ENCODE data around the gene CALR3. TPM values are rescaled to one million over a fixed set of nuclear protein-coding genes. Genes with fewer than 3 reads are reported as not detected.

Gene CALR3
- total RNA-seq, 4 donors from 2014 or later = not detected

DNA sequence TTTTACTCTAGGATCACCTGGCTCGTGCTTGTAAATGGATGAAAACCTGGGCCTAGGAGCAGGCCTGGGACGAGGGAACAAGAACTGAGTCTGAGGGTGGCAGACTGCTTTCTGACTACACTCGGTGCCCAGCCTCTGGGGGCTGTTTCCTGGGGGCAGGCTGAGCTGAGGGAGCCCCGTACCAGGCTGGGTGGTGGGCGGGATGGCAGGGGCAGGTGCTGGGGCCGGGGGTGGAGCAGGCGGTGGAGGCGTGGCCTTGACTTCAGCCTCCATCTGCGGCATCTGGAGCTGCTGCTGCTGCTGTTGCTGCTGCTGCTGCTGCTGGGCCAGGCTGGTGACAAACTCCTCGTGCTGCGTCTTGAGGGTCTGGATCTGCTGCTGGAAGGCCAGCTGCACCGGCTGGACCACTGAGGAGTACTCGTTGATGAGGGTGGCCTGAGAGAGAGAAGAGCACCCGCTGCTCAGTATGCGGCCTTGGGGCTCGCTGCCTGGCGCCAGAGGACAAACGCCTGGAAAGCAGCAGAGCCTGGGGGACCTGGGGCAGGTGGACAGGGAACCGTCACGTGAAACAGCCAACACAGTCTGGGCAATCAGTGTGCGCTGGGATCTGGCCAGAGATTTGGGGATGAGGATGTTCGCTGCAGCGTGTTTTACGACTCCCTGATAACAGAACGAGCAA is 33.6 kb upstream of the CALR3 start:
- intact Hi-C loops (cut with DNase I) = no loop called here
- Histone ChIP-seq H3K4me1 (peaks cover 0 to 9% (median 0%) of the 10 kb centered on the region in 3 donors), H3K4me3 (no peak overlapping the region), H3K27me3 (no peaks in the 10 kb centered on the region), H3K27ac (no peak overlapping the region), H3K36me3 (peaks cover 68 to 100% (median 92%) of the 10 kb centered on the region in 3 donors), H3K9me3 (no peaks in the 10 kb centered on the region)
- WGBS, 2 donors = 93 to 95% methylated on average over 8 to 12 of the region's 25 CpGs
- no peak for DNase-seq
- no peak for TF ChIP-seq POLR2A (IDR thresholded peaks at IDR 0.05)
- TF ChIP-seq, protein P1, sequence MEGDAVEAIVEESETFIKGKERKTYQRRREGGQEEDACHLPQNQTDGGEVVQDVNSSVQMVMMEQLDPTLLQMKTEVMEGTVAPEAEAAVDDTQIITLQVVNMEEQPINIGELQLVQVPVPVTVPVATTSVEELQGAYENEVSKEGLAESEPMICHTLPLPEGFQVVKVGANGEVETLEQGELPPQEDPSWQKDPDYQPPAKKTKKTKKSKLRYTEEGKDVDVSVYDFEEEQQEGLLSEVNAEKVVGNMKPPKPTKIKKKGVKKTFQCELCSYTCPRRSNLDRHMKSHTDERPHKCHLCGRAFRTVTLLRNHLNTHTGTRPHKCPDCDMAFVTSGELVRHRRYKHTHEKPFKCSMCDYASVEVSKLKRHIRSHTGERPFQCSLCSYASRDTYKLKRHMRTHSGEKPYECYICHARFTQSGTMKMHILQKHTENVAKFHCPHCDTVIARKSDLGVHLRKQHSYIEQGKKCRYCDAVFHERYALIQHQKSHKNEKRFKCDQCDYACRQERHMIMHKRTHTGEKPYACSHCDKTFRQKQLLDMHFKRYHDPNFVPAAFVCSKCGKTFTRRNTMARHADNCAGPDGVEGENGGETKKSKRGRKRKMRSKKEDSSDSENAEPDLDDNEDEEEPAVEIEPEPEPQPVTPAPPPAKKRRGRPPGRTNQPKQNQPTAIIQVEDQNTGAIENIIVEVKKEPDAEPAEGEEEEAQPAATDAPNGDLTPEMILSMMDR (IDR thresholded peaks at IDR 0.05) = no peak

DNA sequence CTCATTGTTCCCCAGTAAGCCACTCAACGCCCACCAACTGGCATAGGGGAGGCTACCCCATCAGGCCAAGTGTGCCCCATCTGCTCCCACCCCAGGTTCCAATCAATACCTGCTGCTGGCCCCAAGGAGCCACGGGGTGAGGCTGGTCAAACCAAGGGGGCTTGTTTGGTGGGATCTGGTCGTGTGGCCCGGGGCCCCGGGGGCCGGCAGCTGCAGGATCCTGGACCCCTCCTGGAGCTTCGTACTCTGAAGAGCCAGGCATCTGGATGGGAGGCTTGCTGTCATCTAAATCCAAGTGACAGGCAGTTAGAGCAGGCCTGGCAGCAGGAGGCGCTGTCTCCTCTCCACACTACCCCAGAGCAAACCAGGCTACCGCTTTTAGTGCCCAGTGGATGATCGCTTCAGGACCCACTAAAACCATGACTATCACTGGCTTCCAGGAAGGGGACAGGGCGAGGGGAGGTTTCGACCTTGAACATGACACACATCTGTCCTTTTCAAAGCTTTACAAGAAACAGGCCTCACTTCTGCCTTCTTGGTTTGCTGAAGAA is 32.1 kb upstream of the CALR3 start:
- peaks cover 65 to 100% (median 92%) of the 10 kb centered on the region in 3 donors for H3K36me3 ChIP-seq
- intact Hi-C loops (cut with DNase I) = no loop called here
- H3K4me3 ChIP-seq = no peak overlapping the region
- TF ChIP-seq POLR2A (IDR thresholded peaks at IDR 0.05) = no peak
- TF ChIP-seq, protein P1 (IDR thresholded peaks at IDR 0.05) = peak in 4 of 6 experiments; percentile 9 to 40 (median 20)
- peaks cover 0 to 9% (median 0%) of the 10 kb centered on the region in 3 donors for H3K4me1 ChIP-seq
- no peak for DNase-seq
- no peaks in the 10 kb centered on the region for H3K9me3 ChIP-seq
- 94 to 100% methylated on average over 3 to 4 of the region's 12 CpGs for WGBS, 2 donors
- no peaks in the 10 kb centered on the region for H3K27me3 ChIP-seq
- no peak overlapping the region for H3K27ac ChIP-seq

DNA sequence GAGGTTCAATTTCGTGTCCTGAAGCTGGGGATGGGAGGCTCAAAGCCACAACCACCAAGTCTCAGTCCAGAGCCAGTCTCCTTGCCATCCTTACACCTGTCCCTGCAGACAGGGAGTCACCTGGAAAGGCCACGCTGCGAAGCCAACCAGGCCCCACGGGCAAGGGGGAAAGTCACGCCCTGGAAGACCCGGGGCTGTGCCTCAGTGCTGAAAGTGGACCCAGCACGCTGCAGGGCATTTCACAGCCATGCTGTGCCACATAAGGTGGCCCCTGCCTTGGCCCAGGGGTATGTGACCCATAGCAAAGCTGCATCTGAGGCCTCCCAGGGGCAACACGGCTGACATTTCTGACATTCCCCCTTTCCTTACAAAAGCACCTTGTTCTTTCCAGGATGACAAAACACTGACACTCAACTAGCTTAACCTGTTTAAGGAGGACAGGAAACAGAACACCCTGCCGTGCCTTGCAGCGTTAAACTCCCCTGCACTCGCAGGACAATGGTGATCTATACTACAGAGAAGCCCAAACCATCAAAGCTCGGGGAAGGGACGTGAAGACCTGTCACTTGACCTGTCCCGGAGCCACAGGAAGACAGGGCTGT is 31.5 kb upstream of the CALR3 start:
- DNase-seq = no peak
- no peak overlapping the region for H3K4me3 ChIP-seq
- H3K36me3 ChIP-seq = peaks cover 65 to 100% (median 92%) of the 10 kb centered on the region in 3 donors
- 64 to 74% methylated on average over 4 to 9 of the region's 14 CpGs for WGBS, 2 donors
- H3K4me1 ChIP-seq = peaks cover 0 to 9% (median 0%) of the 10 kb centered on the region in 3 donors
- peak overlapping the region in 1 of 4 donors; percentile 5 for H3K27ac ChIP-seq
- H3K27me3 ChIP-seq = no peaks in the 10 kb centered on the region
- H3K9me3 ChIP-seq = no peaks in the 10 kb centered on the region
- intact Hi-C loops (cut with DNase I) = no loop called here
- TF ChIP-seq POLR2A (IDR thresholded peaks at IDR 0.05) = no peak
- TF ChIP-seq, protein P1 (IDR thresholded peaks at IDR 0.05) = no peak

DNA sequence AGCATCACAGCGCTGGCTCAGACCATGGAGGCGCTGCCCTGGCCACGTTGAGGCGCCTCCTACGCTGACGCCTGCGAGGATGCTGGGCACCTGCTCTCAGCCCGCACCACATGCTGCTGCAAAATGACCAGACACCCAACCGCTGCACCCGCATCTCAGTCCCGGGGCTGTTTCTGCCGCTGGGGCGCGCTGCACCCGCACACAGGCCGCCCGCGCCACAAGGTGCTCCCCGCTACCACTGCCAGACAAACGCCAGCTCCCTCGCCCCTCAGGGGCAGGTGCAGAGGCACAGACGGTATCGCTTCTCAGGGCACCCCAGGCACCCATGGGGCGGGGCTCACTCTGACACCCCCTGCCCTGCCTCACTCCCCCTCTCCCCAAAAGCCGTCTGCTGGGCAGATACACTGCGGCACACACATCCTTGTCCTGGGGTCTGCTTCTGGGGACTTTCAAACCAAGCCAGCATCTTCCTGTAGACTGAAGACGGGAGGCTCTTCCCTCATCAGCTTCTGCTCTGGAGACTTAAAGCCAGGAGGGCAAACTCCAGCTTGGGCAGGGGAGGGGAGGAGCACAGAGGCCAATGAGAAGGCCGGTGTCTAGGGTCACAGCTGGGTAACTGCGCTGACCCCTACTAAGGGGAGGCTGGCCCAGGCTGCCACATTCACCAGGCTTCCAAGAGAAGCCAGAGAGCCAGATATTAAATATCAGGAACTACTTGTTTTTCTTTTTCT is 29.9 kb upstream of the CALR3 start:
- Histone ChIP-seq H3K4me3 (no peak overlapping the region), H3K4me1 (peaks cover 0 to 9% (median 0%) of the 10 kb centered on the region in 3 donors), H3K27me3 (no peaks in the 10 kb centered on the region), H3K9me3 (no peaks in the 10 kb centered on the region), H3K27ac (no peak overlapping the region), H3K36me3 (peaks cover 63 to 100% (median 85%) of the 10 kb centered on the region in 3 donors)
- intact Hi-C loops (cut with DNase I) = no loop called here
- WGBS, 2 donors = 93 to 100% methylated on average over 1 to 2 of the region's 29 CpGs
- TF ChIP-seq POLR2A (IDR thresholded peaks at IDR 0.05) = no peak
- TF ChIP-seq, protein P1 (IDR thresholded peaks at IDR 0.05) = no peak
- DNase-seq = no peak

All from esophagus squamous epithelium (tissue), 5 donors.